GM23338 (cell line): ENCODE results near the gene TMX2. TPM values are rescaled to one million over a fixed set of nuclear protein-coding genes. Genes with fewer than 3 reads are reported as not detected.
A peak's percentile ranks its signal among the peaks of the same experiment; 100 is the strongest.

ENCODE experiments used
- ATAC-seq: fragments of 200-7000 bp; cut with Tn5 transposase; 3 replicates; pipeline ENCODE4 v1.9.1; 2020
- DNase-seq: peaks from one replicate; pipeline ENCODE4 v3.0.0-alpha.2; 2015; ENCODE audit warnings: low spot score
- H2AFZ ChIP-seq: fragments of 200-600 bp; sonication (generic); 2 replicates; pipeline ENCODE4 v1.8.0; 2016; ENCODE audit warnings: antibody characterized with exemption, mild to moderate bottlenecking, moderate library complexity
- H3F3A ChIP-seq: fragments of 200-600 bp; sonication (generic); replicated peaks from 2 replicates; pipeline ENCODE4 v1.8.0; 2017; ENCODE audit warnings: antibody characterized with exemption, mixed run types, low read depth
- H3K27ac ChIP-seq: fragments of 200-600 bp; sonication (generic); 2 replicates; pipeline ENCODE4 v1.6.1; 2016; ENCODE audit warnings: low read depth
- H3K27me3 ChIP-seq: fragments of 200-600 bp; sonication (generic); 2 replicates; pipeline ENCODE4 v1.8.0; 2016; ENCODE audit warnings: mild to moderate bottlenecking, mixed run types, moderate library complexity; ENCODE audit not compliant: insufficient read depth
- H3K36me3 ChIP-seq: fragments of 200-600 bp; sonication (generic); 2 replicates; pipeline ENCODE4 v1.8.0; 2016; ENCODE audit warnings: mild to moderate bottlenecking; ENCODE audit not compliant: insufficient read depth
- H3K4me1 ChIP-seq: fragments of 200-600 bp; sonication (generic); 2 replicates; pipeline ENCODE4 v1.8.0; 2016; ENCODE audit warnings: mild to moderate bottlenecking, moderate library complexity; ENCODE audit not compliant: insufficient read depth
- H3K4me2 ChIP-seq: fragments of 200-600 bp; sonication (generic); 2 replicates; pipeline ENCODE4 v1.7.1; 2017; ENCODE audit warnings: mixed run types
- H3K4me3 ChIP-seq: fragments of 200-600 bp; sonication (generic); 2 replicates; pipeline ENCODE4 v1.6.1; 2016; ENCODE audit warnings: mixed run types
- H3K79me2 ChIP-seq: fragments of 200-600 bp; sonication (generic); replicated peaks from 2 replicates; pipeline ENCODE4 v1.8.0; 2017; ENCODE audit warnings: mild to moderate bottlenecking; ENCODE audit not compliant: insufficient read depth
- H3K9me2 ChIP-seq: fragments of 200-600 bp; sonication (generic); 2 replicates; pipeline ENCODE4 v1.8.0; 2017; ENCODE audit not compliant: insufficient read depth
- H4K20me1 ChIP-seq: fragments of 200-600 bp; sonication (generic); replicated peaks from 2 replicates; pipeline ENCODE4 v1.8.0; 2017; ENCODE audit warnings: mild to moderate bottlenecking; ENCODE audit not compliant: insufficient read depth
- H3K27ac Mint-ChIP-seq: 2 replicates; pipeline ENCODE4 v1.8.0; 2020; ENCODE audit warnings: inconsistent platforms, mild to moderate bottlenecking, moderate library complexity, mixed read lengths
- H3K27me3 Mint-ChIP-seq: 3 replicates; pipeline ENCODE4 v1.8.0; 2022; ENCODE audit warnings: low read depth, mild to moderate bottlenecking, moderate library complexity, mixed read lengths, inconsistent platforms; ENCODE audit not compliant: insufficient read depth, poor library complexity
- H3K36me3 Mint-ChIP-seq: 3 replicates; pipeline ENCODE4 v1.8.0; 2021; ENCODE audit warnings: low read depth, mild to moderate bottlenecking, inconsistent platforms, moderate library complexity, mixed read lengths
- H3K4me1 Mint-ChIP-seq: 3 replicates; pipeline ENCODE4 v1.8.0; 2020; ENCODE audit warnings: mild to moderate bottlenecking, inconsistent platforms, mixed read lengths
- H3K4me3 Mint-ChIP-seq: 3 replicates; pipeline ENCODE4 v1.8.0; 2021; ENCODE audit warnings: moderate library complexity, mild to moderate bottlenecking, inconsistent platforms, mixed read lengths
- H3K9me3 Mint-ChIP-seq: 3 replicates; pipeline ENCODE4 v1.8.0; 2020; ENCODE audit warnings: moderate library complexity, mild to moderate bottlenecking, inconsistent platforms, mixed read lengths
- EZH2phosphoT487 ChIP-seq: fragments of 200-600 bp; sonication (generic); IDR thresholded peaks from one replicate; pipeline ENCODE4 v1.8.1; 2018; ENCODE audit warnings: antibody characterized with exemption; ENCODE audit not compliant: unreplicated experiment
- POLR2AphosphoS5 ChIP-seq: IDR thresholded peaks from 2 replicates; pipeline ENCODE4 v1.6.1; 2016; ENCODE audit warnings: antibody characterized with exemption, low read depth
- ZNF331 ChIP-seq: fragments of 250-450 bp; sonication (Bioruptor Pico); IDR thresholded peaks from 2 replicates; pipeline ENCODE4 v1.5.0; 2020; ENCODE audit warnings: low read depth, mild to moderate bottlenecking, moderate library complexity
- polyA plus RNA-seq: library from polyadenylated mRNA; unstranded; fragments of >200 nt; fragmentation: Nextera tagmentation; extraction: Ambion mirVana; gene quantifications from 2 replicates; pipeline ENCODE4 v1.2.1, GENCODE V29; 2016
- total RNA-seq: library from RNA; depleted of rRNA; stranded (reverse); fragments of >200 nt; shearing (Covaris generic); gene quantifications from 2 replicates; pipeline ENCODE4 v1.2.3, GENCODE V29; 2014
- TF ChIP-seq, protein P1 (sequence below): IDR thresholded peaks from one replicate; pipeline ENCODE4 v1.6.1; 2018; ENCODE audit warnings: antibody characterized with exemption; ENCODE audit not compliant: unreplicated experiment
- TF ChIP-seq, protein P2 (sequence below): IDR thresholded peaks from 2 replicates; pipeline ENCODE4 v1.6.1; 2016; ENCODE audit warnings: antibody characterized with exemption
- TF ChIP-seq, protein P3 (sequence below), 2 experiments: fragments of 200-600 bp in 1 of 2; sonication (generic) in 1 of 2; conservative IDR thresholded peaks; 2 replicates each; pipeline versions ENCODE4 v1.5.1 to v1.6.1; 2016 to 2017; ENCODE audit warnings: antibody characterized with exemption in 2 of 2, low read depth in 2 of 2, mild to moderate bottlenecking in 2 of 2, moderate library complexity in 1 of 2
- TF ChIP-seq, protein P4 (sequence below): fragments of 250-450 bp; sonication (Bioruptor Pico); IDR thresholded peaks from 2 replicates; pipeline ENCODE4 v1.5.0; 2020; ENCODE audit warnings: mild to moderate bottlenecking, moderate library complexity

TMX2 gene
- total and polyA plus RNA-seq, 2 experiments from 2014 or later: 59.2 to 69.3 TPM

DNA sequence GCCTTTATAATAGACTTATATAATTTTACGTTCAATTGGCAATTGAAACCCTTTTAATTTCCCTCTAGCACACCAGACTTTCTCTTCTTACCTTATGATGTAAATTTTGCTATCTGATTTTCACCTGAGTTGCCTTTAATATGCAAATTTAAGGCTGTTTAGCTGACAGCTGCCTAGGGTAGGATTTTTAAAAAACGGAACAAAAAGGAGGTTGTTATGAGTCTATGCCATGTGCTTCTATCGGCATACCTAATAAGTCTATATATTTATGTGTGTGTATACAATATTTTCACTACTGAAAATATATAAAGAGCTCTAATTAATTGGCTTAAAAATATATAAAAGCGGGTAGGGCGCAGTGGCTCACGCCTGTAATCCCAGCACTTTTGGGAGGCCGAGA is 17.1 kb downstream of the TMX2 start:
- Histone ChIP-seq H4K20me1 (peaks cover 20% of the 10 kb centered on the region; the same call in 1 of the 2 replicates), H2AFZ (no peak overlapping the region), H3K79me2 (peaks cover 98% of the 10 kb centered on the region), H3K4me1 (peaks cover 16% of the 10 kb centered on the region), H3K9me2 (no peaks in the 10 kb centered on the region), H3K4me3 (peak overlapping the region; percentile 31; the same call in 1 of the 2 replicates), H3K36me3 (peaks cover 2% of the 10 kb centered on the region; the same call in 1 of the 2 replicates), H3K27ac (peak overlapping the region; percentile 30; the same call in 1 of the 2 replicates), H3K4me2 (peak overlapping the region; percentile 69), H3F3A (peaks cover 14% of the 10 kb centered on the region; the same call in 1 of the 2 replicates), H3K27me3 (no peaks in the 10 kb centered on the region)
- H3K4me1 Mint-ChIP-seq: peaks cover 27% of the 10 kb centered on the region
- no peaks in the 10 kb centered on the region for H3K27me3 Mint-ChIP-seq
- no peaks in the 10 kb centered on the region for H3K9me3 Mint-ChIP-seq
- no peak overlapping the region; the same call in 2 of the 3 replicates for H3K4me3 Mint-ChIP-seq
- ATAC-seq (no peak), DNase-seq (no peak)
- TF ChIP-seq, protein P1, sequence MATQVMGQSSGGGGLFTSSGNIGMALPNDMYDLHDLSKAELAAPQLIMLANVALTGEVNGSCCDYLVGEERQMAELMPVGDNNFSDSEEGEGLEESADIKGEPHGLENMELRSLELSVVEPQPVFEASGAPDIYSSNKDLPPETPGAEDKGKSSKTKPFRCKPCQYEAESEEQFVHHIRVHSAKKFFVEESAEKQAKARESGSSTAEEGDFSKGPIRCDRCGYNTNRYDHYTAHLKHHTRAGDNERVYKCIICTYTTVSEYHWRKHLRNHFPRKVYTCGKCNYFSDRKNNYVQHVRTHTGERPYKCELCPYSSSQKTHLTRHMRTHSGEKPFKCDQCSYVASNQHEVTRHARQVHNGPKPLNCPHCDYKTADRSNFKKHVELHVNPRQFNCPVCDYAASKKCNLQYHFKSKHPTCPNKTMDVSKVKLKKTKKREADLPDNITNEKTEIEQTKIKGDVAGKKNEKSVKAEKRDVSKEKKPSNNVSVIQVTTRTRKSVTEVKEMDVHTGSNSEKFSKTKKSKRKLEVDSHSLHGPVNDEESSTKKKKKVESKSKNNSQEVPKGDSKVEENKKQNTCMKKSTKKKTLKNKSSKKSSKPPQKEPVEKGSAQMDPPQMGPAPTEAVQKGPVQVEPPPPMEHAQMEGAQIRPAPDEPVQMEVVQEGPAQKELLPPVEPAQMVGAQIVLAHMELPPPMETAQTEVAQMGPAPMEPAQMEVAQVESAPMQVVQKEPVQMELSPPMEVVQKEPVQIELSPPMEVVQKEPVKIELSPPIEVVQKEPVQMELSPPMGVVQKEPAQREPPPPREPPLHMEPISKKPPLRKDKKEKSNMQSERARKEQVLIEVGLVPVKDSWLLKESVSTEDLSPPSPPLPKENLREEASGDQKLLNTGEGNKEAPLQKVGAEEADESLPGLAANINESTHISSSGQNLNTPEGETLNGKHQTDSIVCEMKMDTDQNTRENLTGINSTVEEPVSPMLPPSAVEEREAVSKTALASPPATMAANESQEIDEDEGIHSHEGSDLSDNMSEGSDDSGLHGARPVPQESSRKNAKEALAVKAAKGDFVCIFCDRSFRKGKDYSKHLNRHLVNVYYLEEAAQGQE: no peak
- TF ChIP-seq EZH2phosphoT487: no peak
- TF ChIP-seq, protein P2, sequence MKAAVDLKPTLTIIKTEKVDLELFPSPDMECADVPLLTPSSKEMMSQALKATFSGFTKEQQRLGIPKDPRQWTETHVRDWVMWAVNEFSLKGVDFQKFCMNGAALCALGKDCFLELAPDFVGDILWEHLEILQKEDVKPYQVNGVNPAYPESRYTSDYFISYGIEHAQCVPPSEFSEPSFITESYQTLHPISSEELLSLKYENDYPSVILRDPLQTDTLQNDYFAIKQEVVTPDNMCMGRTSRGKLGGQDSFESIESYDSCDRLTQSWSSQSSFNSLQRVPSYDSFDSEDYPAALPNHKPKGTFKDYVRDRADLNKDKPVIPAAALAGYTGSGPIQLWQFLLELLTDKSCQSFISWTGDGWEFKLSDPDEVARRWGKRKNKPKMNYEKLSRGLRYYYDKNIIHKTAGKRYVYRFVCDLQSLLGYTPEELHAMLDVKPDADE: no peak
- TF ChIP-seq, protein P3, sequence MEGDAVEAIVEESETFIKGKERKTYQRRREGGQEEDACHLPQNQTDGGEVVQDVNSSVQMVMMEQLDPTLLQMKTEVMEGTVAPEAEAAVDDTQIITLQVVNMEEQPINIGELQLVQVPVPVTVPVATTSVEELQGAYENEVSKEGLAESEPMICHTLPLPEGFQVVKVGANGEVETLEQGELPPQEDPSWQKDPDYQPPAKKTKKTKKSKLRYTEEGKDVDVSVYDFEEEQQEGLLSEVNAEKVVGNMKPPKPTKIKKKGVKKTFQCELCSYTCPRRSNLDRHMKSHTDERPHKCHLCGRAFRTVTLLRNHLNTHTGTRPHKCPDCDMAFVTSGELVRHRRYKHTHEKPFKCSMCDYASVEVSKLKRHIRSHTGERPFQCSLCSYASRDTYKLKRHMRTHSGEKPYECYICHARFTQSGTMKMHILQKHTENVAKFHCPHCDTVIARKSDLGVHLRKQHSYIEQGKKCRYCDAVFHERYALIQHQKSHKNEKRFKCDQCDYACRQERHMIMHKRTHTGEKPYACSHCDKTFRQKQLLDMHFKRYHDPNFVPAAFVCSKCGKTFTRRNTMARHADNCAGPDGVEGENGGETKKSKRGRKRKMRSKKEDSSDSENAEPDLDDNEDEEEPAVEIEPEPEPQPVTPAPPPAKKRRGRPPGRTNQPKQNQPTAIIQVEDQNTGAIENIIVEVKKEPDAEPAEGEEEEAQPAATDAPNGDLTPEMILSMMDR (conservative IDR thresholded peaks at IDR 0.05; ENCODE audit: low read depth in 2 of 2): no peak
- no peak for TF ChIP-seq POLR2AphosphoS5
- TF ChIP-seq, protein P4, sequence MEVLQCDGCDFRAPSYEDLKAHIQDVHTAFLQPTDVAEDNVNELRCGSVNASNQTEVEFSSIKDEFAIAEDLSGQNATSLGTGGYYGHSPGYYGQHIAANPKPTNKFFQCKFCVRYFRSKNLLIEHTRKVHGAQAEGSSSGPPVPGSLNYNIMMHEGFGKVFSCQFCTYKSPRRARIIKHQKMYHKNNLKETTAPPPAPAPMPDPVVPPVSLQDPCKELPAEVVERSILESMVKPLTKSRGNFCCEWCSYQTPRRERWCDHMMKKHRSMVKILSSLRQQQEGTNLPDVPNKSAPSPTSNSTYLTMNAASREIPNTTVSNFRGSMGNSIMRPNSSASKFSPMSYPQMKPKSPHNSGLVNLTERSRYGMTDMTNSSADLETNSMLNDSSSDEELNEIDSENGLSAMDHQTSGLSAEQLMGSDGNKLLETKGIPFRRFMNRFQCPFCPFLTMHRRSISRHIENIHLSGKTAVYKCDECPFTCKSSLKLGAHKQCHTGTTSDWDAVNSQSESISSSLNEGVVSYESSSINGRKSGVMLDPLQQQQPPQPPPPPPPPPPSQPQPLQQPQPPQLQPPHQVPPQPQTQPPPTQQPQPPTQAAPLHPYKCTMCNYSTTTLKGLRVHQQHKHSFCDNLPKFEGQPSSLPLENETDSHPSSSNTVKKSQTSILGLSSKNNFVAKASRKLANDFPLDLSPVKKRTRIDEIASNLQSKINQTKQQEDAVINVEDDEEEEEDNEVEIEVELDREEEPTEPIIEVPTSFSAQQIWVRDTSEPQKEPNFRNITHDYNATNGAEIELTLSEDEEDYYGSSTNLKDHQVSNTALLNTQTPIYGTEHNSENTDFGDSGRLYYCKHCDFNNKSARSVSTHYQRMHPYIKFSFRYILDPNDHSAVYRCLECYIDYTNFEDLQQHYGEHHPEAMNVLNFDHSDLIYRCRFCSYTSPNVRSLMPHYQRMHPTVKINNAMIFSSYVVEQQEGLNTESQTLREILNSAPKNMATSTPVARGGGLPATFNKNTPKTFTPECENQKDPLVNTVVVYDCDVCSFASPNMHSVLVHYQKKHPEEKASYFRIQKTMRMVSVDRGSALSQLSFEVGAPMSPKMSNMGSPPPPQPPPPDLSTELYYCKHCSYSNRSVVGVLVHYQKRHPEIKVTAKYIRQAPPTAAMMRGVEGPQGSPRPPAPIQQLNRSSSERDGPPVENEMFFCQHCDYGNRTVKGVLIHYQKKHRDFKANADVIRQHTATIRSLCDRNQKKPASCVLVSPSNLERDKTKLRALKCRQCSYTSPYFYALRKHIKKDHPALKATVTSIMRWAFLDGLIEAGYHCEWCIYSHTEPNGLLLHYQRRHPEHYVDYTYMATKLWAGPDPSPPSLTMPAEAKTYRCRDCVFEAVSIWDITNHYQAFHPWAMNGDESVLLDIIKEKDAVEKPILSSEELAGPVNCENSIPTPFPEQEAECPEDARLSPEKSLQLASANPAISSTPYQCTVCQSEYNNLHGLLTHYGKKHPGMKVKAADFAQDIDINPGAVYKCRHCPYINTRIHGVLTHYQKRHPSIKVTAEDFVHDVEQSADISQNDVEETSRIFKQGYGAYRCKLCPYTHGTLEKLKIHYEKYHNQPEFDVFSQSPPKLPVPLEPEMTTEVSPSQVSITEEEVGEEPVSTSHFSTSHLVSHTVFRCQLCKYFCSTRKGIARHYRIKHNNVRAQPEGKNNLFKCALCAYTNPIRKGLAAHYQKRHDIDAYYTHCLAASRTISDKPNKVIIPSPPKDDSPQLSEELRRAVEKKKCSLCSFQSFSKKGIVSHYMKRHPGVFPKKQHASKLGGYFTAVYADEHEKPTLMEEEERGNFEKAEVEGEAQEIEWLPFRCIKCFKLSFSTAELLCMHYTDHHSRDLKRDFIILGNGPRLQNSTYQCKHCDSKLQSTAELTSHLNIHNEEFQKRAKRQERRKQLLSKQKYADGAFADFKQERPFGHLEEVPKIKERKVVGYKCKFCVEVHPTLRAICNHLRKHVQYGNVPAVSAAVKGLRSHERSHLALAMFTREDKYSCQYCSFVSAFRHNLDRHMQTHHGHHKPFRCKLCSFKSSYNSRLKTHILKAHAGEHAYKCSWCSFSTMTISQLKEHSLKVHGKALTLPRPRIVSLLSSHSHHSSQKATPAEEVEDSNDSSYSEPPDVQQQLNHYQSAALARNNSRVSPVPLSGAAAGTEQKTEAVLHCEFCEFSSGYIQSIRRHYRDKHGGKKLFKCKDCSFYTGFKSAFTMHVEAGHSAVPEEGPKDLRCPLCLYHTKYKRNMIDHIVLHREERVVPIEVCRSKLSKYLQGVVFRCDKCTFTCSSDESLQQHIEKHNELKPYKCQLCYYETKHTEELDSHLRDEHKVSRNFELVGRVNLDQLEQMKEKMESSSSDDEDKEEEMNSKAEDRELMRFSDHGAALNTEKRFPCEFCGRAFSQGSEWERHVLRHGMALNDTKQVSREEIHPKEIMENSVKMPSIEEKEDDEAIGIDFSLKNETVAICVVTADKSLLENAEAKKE: no peak
- no peak for TF ChIP-seq ZNF331 (CRISPR knock-in tag)
- H3K27ac Mint-ChIP-seq: 0 out of 2 replicates have a peak overlapping the region, but pooled peaks have one; percentile 95
- peaks cover 18% of the 10 kb centered on the region; the same call in 2 of the 3 replicates for H3K36me3 Mint-ChIP-seq
